ENCODE data around the gene NUP133.
"Not testable (repeated sequence)": the region's sequence is repeated elsewhere in the genome, so short reads cannot be mapped to it uniquely, and the experiment has no call there.

NUP133 gene

GRCh38 chr1:229479660-229480399 lies 28.3 kb downstream of the NUP133 start:
- Histone ChIP-seq H3K4me3 (ENCODE audit: insufficient read depth, low read depth, low read length, poor library complexity, severe bottlenecking) (no peak overlapping the region), H3K9me3 (ENCODE audit: control insufficient read depth, low read length) (no peaks in the 10 kb centered on the region), H3K27ac (ENCODE audit: insufficient read depth, low read length, poor library complexity, severe bottlenecking) (no peak overlapping the region), H3K27me3 (replicated peaks; ENCODE audit: control insufficient read depth, insufficient read depth, low read length, poor library complexity, severe bottlenecking) (no peaks in the 10 kb centered on the region), H3K4me1 (ENCODE audit: control insufficient read depth, insufficient read depth, low read length, poor library complexity, severe bottlenecking) (no peaks in the 10 kb centered on the region), H3K36me3 (ENCODE audit: control insufficient read depth, insufficient read depth, low read length) (peaks cover 56% of the 10 kb centered on the region)
- DNase-seq = no peak

DNA sequence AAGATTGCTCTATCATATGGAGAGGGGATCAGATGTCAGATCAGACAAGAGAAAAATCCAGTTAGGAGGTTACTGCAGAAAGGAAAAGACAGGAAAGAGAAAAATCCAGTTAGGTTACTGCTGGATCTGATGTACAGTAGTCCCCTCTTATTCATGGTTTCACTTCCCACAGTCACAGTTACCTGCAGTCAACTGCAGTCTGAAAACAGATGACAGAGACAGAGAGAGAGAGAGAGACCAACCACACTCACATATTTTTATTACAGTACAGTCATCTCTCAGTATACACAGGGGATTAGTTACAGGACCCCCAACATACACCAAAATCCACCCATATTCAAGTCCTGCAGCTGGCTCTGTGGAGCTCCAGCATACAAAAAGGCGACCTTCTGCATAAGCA lies 29.3 kb downstream of the NUP133 start:
- Histone ChIP-seq H3K36me3 (ENCODE audit: control insufficient read depth, insufficient read depth, low read length) (peaks cover 56% of the 10 kb centered on the region), H3K4me3 (ENCODE audit: insufficient read depth, low read depth, low read length, poor library complexity, severe bottlenecking) (no peak overlapping the region), H3K4me1 (ENCODE audit: control insufficient read depth, insufficient read depth, low read length, poor library complexity, severe bottlenecking) (no peaks in the 10 kb centered on the region), H3K27me3 (replicated peaks; ENCODE audit: control insufficient read depth, insufficient read depth, low read length, poor library complexity, severe bottlenecking) (no peaks in the 10 kb centered on the region), H3K9me3 (ENCODE audit: control insufficient read depth, low read length) (no peaks in the 10 kb centered on the region), H3K27ac (ENCODE audit: insufficient read depth, low read length, poor library complexity, severe bottlenecking) (no peak overlapping the region)
- DNase-seq = no peak

DNA sequence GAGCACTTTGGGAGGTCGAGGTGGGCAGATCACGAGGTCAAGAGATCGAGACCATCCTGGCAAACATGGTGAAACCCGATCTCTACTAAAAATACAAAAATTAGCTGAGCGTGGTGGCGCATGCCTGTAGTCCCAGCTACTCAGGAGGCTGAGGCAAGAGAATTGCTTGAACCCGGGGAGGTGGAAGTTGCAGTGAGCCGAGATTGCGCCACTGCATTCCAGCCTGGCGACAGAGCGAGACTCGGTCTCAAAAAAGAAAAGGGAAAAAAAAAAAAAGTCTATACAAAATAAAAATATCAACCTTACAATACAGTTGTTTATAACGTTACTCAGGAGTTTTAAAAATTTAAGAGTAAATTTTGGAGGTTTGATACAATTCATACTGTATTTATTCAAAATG lies 32.3 kb downstream of the NUP133 start:
- not testable (repeated sequence) for H3K9me3 ChIP-seq (ENCODE audit: control insufficient read depth, low read length); H3K4me3 ChIP-seq (ENCODE audit: insufficient read depth, low read depth, low read length, poor library complexity, severe bottlenecking); DNase-seq; H3K4me1 ChIP-seq (ENCODE audit: control insufficient read depth, insufficient read depth, low read length, poor library complexity, severe bottlenecking); H3K27me3 ChIP-seq (replicated peaks; ENCODE audit: control insufficient read depth, insufficient read depth, low read length, poor library complexity, severe bottlenecking); H3K27ac ChIP-seq (ENCODE audit: insufficient read depth, low read length, poor library complexity, severe bottlenecking)
- peaks cover 57% of the 10 kb centered on the region for H3K36me3 ChIP-seq (ENCODE audit: control insufficient read depth, insufficient read depth, low read length)

DNA sequence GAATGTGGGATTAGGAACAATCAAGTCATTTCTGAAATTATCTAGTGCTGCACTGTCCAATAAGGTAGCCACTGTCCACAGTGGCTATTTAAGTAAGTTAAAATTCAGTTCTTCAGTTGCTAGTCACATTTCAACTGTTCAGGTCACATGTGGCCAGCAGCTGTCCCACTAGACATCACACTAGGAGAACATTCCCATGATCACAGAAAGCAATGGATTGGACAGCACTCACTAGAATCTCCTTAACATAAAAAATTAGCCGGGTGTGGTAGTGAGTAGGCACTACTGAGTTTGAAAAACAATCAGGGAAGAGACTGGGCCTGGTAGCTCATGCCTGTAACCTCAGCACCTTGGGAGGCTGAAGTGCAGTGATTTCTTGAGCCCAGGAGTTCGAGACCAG lies 33.6 kb downstream of the NUP133 start:
- Histone ChIP-seq H3K4me3 (ENCODE audit: insufficient read depth, low read depth, low read length, poor library complexity, severe bottlenecking) (no peak overlapping the region), H3K4me1 (ENCODE audit: control insufficient read depth, insufficient read depth, low read length, poor library complexity, severe bottlenecking) (no peaks in the 10 kb centered on the region), H3K27me3 (replicated peaks; ENCODE audit: control insufficient read depth, insufficient read depth, low read length, poor library complexity, severe bottlenecking) (no peaks in the 10 kb centered on the region), H3K9me3 (ENCODE audit: control insufficient read depth, low read length) (no peaks in the 10 kb centered on the region), H3K27ac (ENCODE audit: insufficient read depth, low read length, poor library complexity, severe bottlenecking) (no peak overlapping the region), H3K36me3 (ENCODE audit: control insufficient read depth, insufficient read depth, low read length) (peaks cover 61% of the 10 kb centered on the region)
- no peak for DNase-seq

DNA sequence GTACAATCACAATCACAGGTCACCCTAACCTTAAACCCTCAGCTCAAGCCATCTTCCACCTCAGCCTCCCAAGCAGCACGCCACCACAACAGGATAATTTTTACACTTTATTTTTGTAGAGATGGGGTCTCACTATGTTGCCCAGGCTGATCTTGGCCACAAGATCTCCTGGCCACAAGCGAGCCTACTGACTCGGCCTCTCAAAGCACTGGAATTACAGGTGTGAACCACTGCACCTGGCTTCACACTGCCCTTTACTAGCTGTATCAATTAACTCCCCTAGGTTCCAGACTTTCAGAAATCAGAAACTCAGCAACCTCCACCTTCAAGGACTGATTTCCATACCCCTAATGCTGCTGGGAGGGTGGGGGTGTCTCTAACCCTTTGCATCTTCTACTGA lies 37.0 kb downstream of the NUP133 start:
- H3K9me3 ChIP-seq (ENCODE audit: control insufficient read depth, low read length) = no peaks in the 10 kb centered on the region
- no peak for DNase-seq
- H3K4me1 ChIP-seq (ENCODE audit: control insufficient read depth, insufficient read depth, low read length, poor library complexity, severe bottlenecking) = no peaks in the 10 kb centered on the region
- no peaks in the 10 kb centered on the region for H3K27me3 ChIP-seq (replicated peaks; ENCODE audit: control insufficient read depth, insufficient read depth, low read length, poor library complexity, severe bottlenecking)
- H3K36me3 ChIP-seq (ENCODE audit: control insufficient read depth, insufficient read depth, low read length) = peaks cover 70% of the 10 kb centered on the region
- H3K4me3 ChIP-seq (ENCODE audit: insufficient read depth, low read depth, low read length, poor library complexity, severe bottlenecking) = no peak overlapping the region
- no peak overlapping the region for H3K27ac ChIP-seq (ENCODE audit: insufficient read depth, low read length, poor library complexity, severe bottlenecking)

GRCh38 chr1:229470406-229471043 lies 37.6 kb downstream of the NUP133 start:
- no peaks in the 10 kb centered on the region for H3K27me3 ChIP-seq (replicated peaks; ENCODE audit: control insufficient read depth, insufficient read depth, low read length, poor library complexity, severe bottlenecking)
- no peak overlapping the region for H3K27ac ChIP-seq (ENCODE audit: insufficient read depth, low read length, poor library complexity, severe bottlenecking)
- H3K4me1 ChIP-seq (ENCODE audit: control insufficient read depth, insufficient read depth, low read length, poor library complexity, severe bottlenecking) = no peaks in the 10 kb centered on the region
- no peak for DNase-seq
- H3K9me3 ChIP-seq (ENCODE audit: control insufficient read depth, low read length) = no peaks in the 10 kb centered on the region
- H3K4me3 ChIP-seq (ENCODE audit: insufficient read depth, low read depth, low read length, poor library complexity, severe bottlenecking) = no peak overlapping the region
- peaks cover 72% of the 10 kb centered on the region for H3K36me3 ChIP-seq (ENCODE audit: control insufficient read depth, insufficient read depth, low read length)

DNA sequence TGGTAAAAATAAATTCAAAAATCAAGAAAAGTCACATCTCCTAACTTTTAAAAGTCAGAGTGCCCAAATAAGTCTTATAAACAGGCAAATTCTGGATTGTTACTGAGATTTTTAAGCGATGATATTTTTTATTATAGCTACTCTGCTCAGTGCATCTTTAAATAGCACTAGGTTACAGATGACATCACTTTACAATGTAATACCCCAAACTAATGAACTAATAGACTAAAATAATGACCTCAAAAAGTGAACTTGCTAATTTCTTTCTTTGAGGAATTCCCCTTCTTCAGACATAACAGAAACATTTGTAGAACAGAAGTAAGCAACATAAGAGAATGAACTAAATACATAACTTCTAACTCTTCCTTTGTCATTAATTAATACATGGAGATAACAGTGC lies 41.3 kb downstream of the NUP133 start:
- H3K36me3 ChIP-seq (ENCODE audit: control insufficient read depth, insufficient read depth, low read length) = peaks cover 78% of the 10 kb centered on the region
- no peak overlapping the region for H3K4me3 ChIP-seq (ENCODE audit: insufficient read depth, low read depth, low read length, poor library complexity, severe bottlenecking)
- H3K4me1 ChIP-seq (ENCODE audit: control insufficient read depth, insufficient read depth, low read length, poor library complexity, severe bottlenecking) = no peaks in the 10 kb centered on the region
- H3K27ac ChIP-seq (ENCODE audit: insufficient read depth, low read length, poor library complexity, severe bottlenecking) = no peak overlapping the region
- H3K27me3 ChIP-seq (replicated peaks; ENCODE audit: control insufficient read depth, insufficient read depth, low read length, poor library complexity, severe bottlenecking) = no peaks in the 10 kb centered on the region
- H3K9me3 ChIP-seq (ENCODE audit: control insufficient read depth, low read length) = no peaks in the 10 kb centered on the region
- DNase-seq = no peak

DNA sequence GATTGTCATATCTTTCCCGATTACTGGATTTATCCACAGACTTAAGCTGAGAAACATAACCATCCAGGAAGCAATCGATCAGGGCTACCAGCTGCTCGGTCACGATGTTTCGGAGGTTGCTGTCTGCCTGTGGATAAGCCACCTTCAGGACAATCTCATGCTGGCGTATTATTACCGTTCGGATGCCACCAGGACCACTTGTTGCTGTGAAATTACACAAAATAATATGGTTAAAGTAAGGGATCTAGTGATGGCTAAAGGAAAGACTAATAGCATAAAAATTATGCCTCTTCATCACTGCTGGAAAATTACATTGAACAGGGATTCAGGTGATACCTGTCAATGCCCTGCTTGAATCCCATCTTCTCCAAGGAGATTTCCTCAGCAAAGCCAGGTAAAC lies 43.5 kb downstream of the NUP133 start:
- Histone ChIP-seq H3K9me3 (ENCODE audit: control insufficient read depth, low read length) (no peaks in the 10 kb centered on the region), H3K27me3 (replicated peaks; ENCODE audit: control insufficient read depth, insufficient read depth, low read length, poor library complexity, severe bottlenecking) (no peaks in the 10 kb centered on the region), H3K27ac (ENCODE audit: insufficient read depth, low read length, poor library complexity, severe bottlenecking) (no peak overlapping the region), H3K36me3 (ENCODE audit: control insufficient read depth, insufficient read depth, low read length) (peaks cover 85% of the 10 kb centered on the region), H3K4me3 (ENCODE audit: insufficient read depth, low read depth, low read length, poor library complexity, severe bottlenecking) (no peak overlapping the region), H3K4me1 (ENCODE audit: control insufficient read depth, insufficient read depth, low read length, poor library complexity, severe bottlenecking) (no peaks in the 10 kb centered on the region)
- DNase-seq = no peak

GRCh38 chr1:229461032-229461668 lies 47.0 kb downstream of the NUP133 start:
- no peak for DNase-seq
- Histone ChIP-seq H3K4me1 (ENCODE audit: control insufficient read depth, insufficient read depth, low read length, poor library complexity, severe bottlenecking) (no peaks in the 10 kb centered on the region), H3K9me3 (ENCODE audit: control insufficient read depth, low read length) (no peaks in the 10 kb centered on the region), H3K27me3 (replicated peaks; ENCODE audit: control insufficient read depth, insufficient read depth, low read length, poor library complexity, severe bottlenecking) (no peaks in the 10 kb centered on the region), H3K27ac (ENCODE audit: insufficient read depth, low read length, poor library complexity, severe bottlenecking) (no peak overlapping the region), H3K36me3 (ENCODE audit: control insufficient read depth, insufficient read depth, low read length) (peaks cover 75% of the 10 kb centered on the region), H3K4me3 (ENCODE audit: insufficient read depth, low read depth, low read length, poor library complexity, severe bottlenecking) (no peak overlapping the region)

DNA sequence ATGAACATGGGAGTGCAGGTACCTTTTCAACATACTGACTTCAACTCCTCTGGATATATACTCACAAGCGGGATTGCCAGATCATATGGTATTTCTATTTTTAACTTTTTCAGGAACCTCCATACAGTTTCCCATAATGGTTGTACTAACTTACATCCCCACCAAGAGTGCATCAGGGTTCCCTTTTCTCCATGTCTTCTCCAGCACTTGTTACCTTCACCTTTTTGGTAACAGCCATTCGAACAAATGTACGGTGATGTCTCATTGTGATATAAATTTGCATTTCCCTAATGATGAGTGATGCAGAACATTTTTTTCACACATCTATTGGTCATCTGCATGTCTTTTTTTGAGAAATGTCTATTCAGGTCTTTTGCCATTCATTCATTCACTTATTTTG lies 48.3 kb downstream of the NUP133 start:
- H3K9me3 ChIP-seq (ENCODE audit: control insufficient read depth, low read length) = no peaks in the 10 kb centered on the region

More for the DNA sequence above, 48.3 kb downstream of the NUP133 start:
- H3K4me1 ChIP-seq (ENCODE audit: control insufficient read depth, insufficient read depth, low read length, poor library complexity, severe bottlenecking) = no peaks in the 10 kb centered on the region
- H3K27ac ChIP-seq (ENCODE audit: insufficient read depth, low read length, poor library complexity, severe bottlenecking) = no peak overlapping the region
- H3K4me3 ChIP-seq (ENCODE audit: insufficient read depth, low read depth, low read length, poor library complexity, severe bottlenecking) = no peak overlapping the region
- no peaks in the 10 kb centered on the region for H3K27me3 ChIP-seq (replicated peaks; ENCODE audit: control insufficient read depth, insufficient read depth, low read length, poor library complexity, severe bottlenecking)
- DNase-seq = no peak
- H3K36me3 ChIP-seq (ENCODE audit: control insufficient read depth, insufficient read depth, low read length) = peaks cover 63% of the 10 kb centered on the region
